ENCODE measurements around the gene PTDSS2. TPM values are rescaled to one million over a fixed set of nuclear protein-coding genes. Genes with fewer than 3 reads are reported as not detected.
A peak's percentile ranks its signal among the peaks of the same experiment; 100 is the strongest.

Gene PTDSS2
- total RNA-seq, 1 experiment from 2014 or later: 29.7 TPM

- no peak for DNase-seq (ENCODE audit: low spot score)
Observed at GRCh38 chr11:530960-531831, 81.1 kb downstream of the PTDSS2 start.

- DNase-seq (ENCODE audit: low spot score): no peak
Observed at GRCh38 chr11:531919-532526, 81.9 kb downstream of the PTDSS2 start.

GRCh38 chr11:532527-532985 lies 82.5 kb downstream of the PTDSS2 start:
- no peak for DNase-seq (ENCODE audit: low spot score)

GRCh38 chr11:532986-533585 lies 83.0 kb downstream of the PTDSS2 start:
- no peak for DNase-seq (ENCODE audit: low spot score)

GRCh38 chr11:533586-534395 lies 83.7 kb downstream of the PTDSS2 start:
- DNase-seq (ENCODE audit: low spot score): no peak

- DNase-seq (ENCODE audit: low spot score): no peak
Observed at GRCh38 chr11:534396-535209, 84.5 kb downstream of the PTDSS2 start.

GRCh38 chr11:535210-535518 lies 85.1 kb downstream of the PTDSS2 start:
- DNase-seq (ENCODE audit: low spot score): no peak

- peak; percentile 73 for DNase-seq (ENCODE audit: low spot score)
Observed at GRCh38 chr11:535519-536454, 85.7 kb downstream of the PTDSS2 start, which contains the start of gene HRAS. Gene HRAS (minus strand): TSS chr11:535576.

- DNase-seq (ENCODE audit: low spot score): no peak
Observed at GRCh38 chr11:536841-537621, 87.0 kb downstream of the PTDSS2 start, which contains the start of gene LRRC56. Gene LRRC56 (plus strand): TSS chr11:537527. CDS start chr11:540685, 3,158 bp downstream.

GRCh38 chr11:537622-538430 lies 87.7 kb downstream of the PTDSS2 start:
- DNase-seq (ENCODE audit: low spot score): no peak

GRCh38 chr11:538431-539051 lies 88.5 kb downstream of the PTDSS2 start:
- DNase-seq (ENCODE audit: low spot score): no peak

- DNase-seq (ENCODE audit: low spot score): no peak
Observed at GRCh38 chr11:539971-540481, 89.9 kb downstream of the PTDSS2 start.

Other genes with a start within 250 kb of the PTDSS2 start
- gene BET1L, start 242.9 kb upstream of the PTDSS2 start, total RNA-seq (2014; rRNA removed; shearing (Covaris generic)): 11.9 and 29.8 TPM in 2 replicates
- gene RIC8A, start 242.6 kb upstream of the PTDSS2 start, total RNA-seq (2014; rRNA removed; shearing (Covaris generic)): 276 and 287 TPM in 2 replicates
- 17.5 and 19.7 TPM in 2 replicates for gene SIRT3, start 213.9 kb upstream of the PTDSS2 start, total RNA-seq (2014; rRNA removed; shearing (Covaris generic))
- gene PSMD13, start 213.3 kb upstream of the PTDSS2 start, total RNA-seq (2014; rRNA removed; shearing (Covaris generic)): 279 and 376 TPM in 2 replicates
- not detected in 2 replicates for gene NLRP6, start 171.9 kb upstream of the PTDSS2 start, total RNA-seq (2014; rRNA removed; shearing (Covaris generic))
- 13.0 and 14.2 TPM in 2 replicates for gene PGGHG, start 161.2 kb upstream of the PTDSS2 start, total RNA-seq (2014; rRNA removed; shearing (Covaris generic))
- not detected in 2 replicates for gene IFITM5, start 150.8 kb upstream of the PTDSS2 start, total RNA-seq (2014; rRNA removed; shearing (Covaris generic))
- gene IFITM2, start 142.5 kb upstream of the PTDSS2 start, total RNA-seq (2014; rRNA removed; shearing (Covaris generic)): 17.6 and 22.6 TPM in 2 replicates
- 3.1 and 4.5 TPM in 2 replicates for gene IFITM1, start 136.2 kb upstream of the PTDSS2 start, total RNA-seq (2014; rRNA removed; shearing (Covaris generic))
- gene IFITM3, start 129.4 kb upstream of the PTDSS2 start, total RNA-seq (2014; rRNA removed; shearing (Covaris generic)): 63.1 and 73.6 TPM in 2 replicates
- gene B4GALNT4, start 80.8 kb upstream of the PTDSS2 start, total RNA-seq (2014; rRNA removed; shearing (Covaris generic)): 27.9 and 40.8 TPM in 2 replicates
- 39.8 and 44.0 TPM in 2 replicates for gene PKP3, start 56.1 kb upstream of the PTDSS2 start, total RNA-seq (2014; rRNA removed; shearing (Covaris generic))
- gene SIGIRR, start 35.3 kb upstream of the PTDSS2 start, total RNA-seq (2014; rRNA removed; shearing (Covaris generic)): 3.8 and 3.9 TPM in 2 replicates
- 0.19 TPM in 1 of 2 replicates, not detected in the other for gene ANO9, start 8.3 kb upstream of the PTDSS2 start, total RNA-seq (2014; rRNA removed; shearing (Covaris generic))
- gene RNH1, start 57.0 kb downstream of the PTDSS2 start, total RNA-seq (2014; rRNA removed; shearing (Covaris generic)): 299 and 316 TPM in 2 replicates
- 74.6 and 99.9 TPM in 2 replicates for gene HRAS, start 85.3 kb downstream of the PTDSS2 start, total RNA-seq (2014; rRNA removed; shearing (Covaris generic))
- gene LRRC56, start 87.2 kb downstream of the PTDSS2 start, total RNA-seq (2014; rRNA removed; shearing (Covaris generic)): not detected in 2 replicates
- gene LMNTD2, start 110.5 kb downstream of the PTDSS2 start, total RNA-seq (2014; rRNA removed; shearing (Covaris generic)): 2.4 and 4.4 TPM in 2 replicates
- gene RASSF7, start 110.7 kb downstream of the PTDSS2 start, total RNA-seq (2014; rRNA removed; shearing (Covaris generic)): 24.9 and 43.9 TPM in 2 replicates
- gene PHRF1, start 126.2 kb downstream of the PTDSS2 start, total RNA-seq (2014; rRNA removed; shearing (Covaris generic)): 12.8 and 14.9 TPM in 2 replicates
- 6.4 and 12.0 TPM in 2 replicates for gene IRF7, start 165.7 kb downstream of the PTDSS2 start, total RNA-seq (2014; rRNA removed; shearing (Covaris generic))
- gene CDHR5, start 174.7 kb downstream of the PTDSS2 start, total RNA-seq (2014; rRNA removed; shearing (Covaris generic)): not detected in 2 replicates
- not detected in 2 replicates for gene SCT, start 176.9 kb downstream of the PTDSS2 start, total RNA-seq (2014; rRNA removed; shearing (Covaris generic))
- gene DRD4, start 187.0 kb downstream of the PTDSS2 start, total RNA-seq (2014; rRNA removed; shearing (Covaris generic)): not detected in 2 replicates
- gene DEAF1, start 244.9 kb downstream of the PTDSS2 start, total RNA-seq (2014; rRNA removed; shearing (Covaris generic)): 12.8 and 20.2 TPM in 2 replicates
- 17.1 and 17.9 TPM in 2 replicates for gene TMEM80, start 245.5 kb downstream of the PTDSS2 start, total RNA-seq (2014; rRNA removed; shearing (Covaris generic))